ENCODE measurements around the gene HNRNPL.

- TF ChIP-seq, protein P1, sequence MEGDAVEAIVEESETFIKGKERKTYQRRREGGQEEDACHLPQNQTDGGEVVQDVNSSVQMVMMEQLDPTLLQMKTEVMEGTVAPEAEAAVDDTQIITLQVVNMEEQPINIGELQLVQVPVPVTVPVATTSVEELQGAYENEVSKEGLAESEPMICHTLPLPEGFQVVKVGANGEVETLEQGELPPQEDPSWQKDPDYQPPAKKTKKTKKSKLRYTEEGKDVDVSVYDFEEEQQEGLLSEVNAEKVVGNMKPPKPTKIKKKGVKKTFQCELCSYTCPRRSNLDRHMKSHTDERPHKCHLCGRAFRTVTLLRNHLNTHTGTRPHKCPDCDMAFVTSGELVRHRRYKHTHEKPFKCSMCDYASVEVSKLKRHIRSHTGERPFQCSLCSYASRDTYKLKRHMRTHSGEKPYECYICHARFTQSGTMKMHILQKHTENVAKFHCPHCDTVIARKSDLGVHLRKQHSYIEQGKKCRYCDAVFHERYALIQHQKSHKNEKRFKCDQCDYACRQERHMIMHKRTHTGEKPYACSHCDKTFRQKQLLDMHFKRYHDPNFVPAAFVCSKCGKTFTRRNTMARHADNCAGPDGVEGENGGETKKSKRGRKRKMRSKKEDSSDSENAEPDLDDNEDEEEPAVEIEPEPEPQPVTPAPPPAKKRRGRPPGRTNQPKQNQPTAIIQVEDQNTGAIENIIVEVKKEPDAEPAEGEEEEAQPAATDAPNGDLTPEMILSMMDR (IDR thresholded peaks at IDR 0.05; ENCODE audit: low read depth, low read length), result peak; percentile 9
- TF ChIP-seq MYC (IDR thresholded peaks at IDR 0.05; ENCODE audit: low read depth, low read length) (no peak), MAX (IDR thresholded peaks at IDR 0.05; ENCODE audit: low read depth, low read length) (no peak)
These were observed 29.0 kb upstream of the HNRNPL start for GRCh38 chr19:38878575-38879399.
